Mucosa of descending colon (tissue), 3 donors: ENCODE data around the gene DLAT. TPM values are rescaled to one million over a fixed set of nuclear protein-coding genes. Genes with fewer than 3 reads are reported as not detected.

Experiments used
- ATAC-seq: fragments of 200-7000 bp; cut with Tn5 transposase; one replicate; pipeline ENCODE4 v1.9.1; 2020; ENCODE audit warnings: mild to moderate bottlenecking, moderate library complexity
- DNase-seq, 3 donors: peaks; one replicate each; pipeline ENCODE4 v3.0.0-alpha.2; 2020
- H3K36me3 ChIP-seq: fragments of 200-600 bp; one replicate; pipeline ENCODE4 v1.8.0; 2021; ENCODE audit warnings: low read depth, mild to moderate bottlenecking
- H3K4me1 ChIP-seq: fragments of 200-600 bp; one replicate; pipeline ENCODE4 v1.8.0; 2021; ENCODE audit warnings: low read depth, mild to moderate bottlenecking
- H3K4me3 ChIP-seq: fragments of 200-600 bp; one replicate; pipeline ENCODE4 v1.8.0; 2021; ENCODE audit warnings: mild to moderate bottlenecking
- H3K9me3 ChIP-seq: fragments of 200-600 bp; one replicate; pipeline ENCODE4 v1.8.0; 2021; ENCODE audit warnings: mild to moderate bottlenecking
- CTCF ChIP-seq: fragments of 200-600 bp; IDR thresholded peaks from one replicate; pipeline ENCODE4 v1.8.0; 2022; ENCODE audit warnings: antibody characterized with exemption, mild to moderate bottlenecking
- intact Hi-C, 2 donors: fragments of 100-400 bp; cut with DNase I in 1 of 2; cut with micrococcal nuclease in 1 of 2; formaldehyde crosslinking; loops; one replicate each; pipeline versions ENCODE4 v1.11.0 to v1.11.1; 2022; cut with DNase I, micrococcal nuclease
- total RNA-seq, 3 donors: library from RNA; stranded (reverse); fragmentation: NEBNext Ultra II Directional in 2 of 3; extraction: Animal tissue kit (Norgen Biotek cat#: 25700) in 2 of 3; gene quantifications; one replicate each; pipeline versions ENCODE4 v1.2.1 to v1.2.4, GENCODE V29; 2021 to 2023
- donor health status: DM: no; HTN: no; CAD: no; lungs with moderate emphysema.
- donor health status: DM: no; HTN: no; CAD: no.
- donor health status: DM: no; HTN: yes; CAD: no.

DLAT gene
- total RNA-seq, 3 donors from 2014 or later, result 51.1 to 54.2 (median 51.4) TPM

- H3K36me3 ChIP-seq, result no peaks in the 10 kb centered on the region
- ATAC-seq (no peak), DNase-seq (no peak)
- TF ChIP-seq CTCF, result no peak
- no peaks in the 10 kb centered on the region for H3K4me1 ChIP-seq
- H3K4me3 ChIP-seq, result no peak overlapping the region
- intact Hi-C loops, result no loop called here
- no peaks in the 10 kb centered on the region for H3K9me3 ChIP-seq
Observed at GRCh38 chr11:112096194-112096593, 71.0 kb downstream of the DLAT start.

GRCh38 chr11:112097734-112098528 lies 72.7 kb downstream of the DLAT start:
- Histone ChIP-seq H3K4me1 (no peaks in the 10 kb centered on the region), H3K36me3 (no peaks in the 10 kb centered on the region), H3K4me3 (no peak overlapping the region), H3K9me3 (no peaks in the 10 kb centered on the region)
- DNase-seq (no peak), ATAC-seq (no peak)
- TF ChIP-seq CTCF, result no peak
- intact Hi-C loops, result no loop called here

- ATAC-seq (no peak), DNase-seq (no peak)
- Histone ChIP-seq H3K36me3 (no peaks in the 10 kb centered on the region), H3K9me3 (no peaks in the 10 kb centered on the region), H3K4me3 (no peak overlapping the region), H3K4me1 (no peaks in the 10 kb centered on the region)
- TF ChIP-seq CTCF, result no peak
- intact Hi-C loops, result no loop called here
Observed at GRCh38 chr11:112100462-112100861, 75.3 kb downstream of the DLAT start.

GRCh38 chr11:112103446-112103845 lies 78.2 kb downstream of the DLAT start:
- no peak for DNase-seq
- Histone ChIP-seq H3K36me3 (no peaks in the 10 kb centered on the region), H3K4me3 (no peak overlapping the region), H3K4me1 (no peaks in the 10 kb centered on the region), H3K9me3 (no peaks in the 10 kb centered on the region)
- TF ChIP-seq CTCF, result no peak
- intact Hi-C loops, result no loop called here
- no peak for ATAC-seq

GRCh38 chr11:112106070-112106469 lies 80.9 kb downstream of the DLAT start:
- no peak for TF ChIP-seq CTCF
- intact Hi-C loops, result no loop called here
- H3K36me3 ChIP-seq, result no peaks in the 10 kb centered on the region
- H3K9me3 ChIP-seq, result no peaks in the 10 kb centered on the region
- no peak for ATAC-seq
- no peak overlapping the region for H3K4me3 ChIP-seq
- H3K4me1 ChIP-seq, result no peaks in the 10 kb centered on the region
- DNase-seq, result no peak

Other genes starting within 250 kb of the DLAT start
- gene ALG9, start 153.8 kb upstream of the DLAT start, total RNA-seq, result 10 to 100 TPM; 16.7 to 29.3 (median 21.1) TPM
- 1 to 10 TPM; 1.7 to 2.7 (median 2.3) TPM for gene FDXACB1, start 146.2 kb upstream of the DLAT start, total RNA-seq
- 10 to 100 TPM; 12.2 to 26.4 (median 19.1) TPM for gene CFAP68, start 145.9 kb upstream of the DLAT start, total RNA-seq
- gene CRYAB, start 113.6 kb upstream of the DLAT start, total RNA-seq, result 100 to 1,000 TPM in 1 of 3 donors, 10 to 100 TPM in 2; 13.8 to 331 (median 30.7) TPM
- 1 to 10 TPM in 2 of 3 donors, not detected in 1; 1.4 to 4.8 TPM for gene HSPB2, start 112.7 kb upstream of the DLAT start, total RNA-seq
- gene C11orf52, start 106.5 kb upstream of the DLAT start, total RNA-seq, result 10 to 100 TPM in 1 of 3 donors, 1 to 10 TPM in 2; 3.2 to 12.8 (median 7.7) TPM
- 10 to 100 TPM; 11.1 to 61.8 (median 11.7) TPM for gene DIXDC1, start 88.1 kb upstream of the DLAT start, total RNA-seq
- 1 to 10 TPM in 2 of 3 donors, under 1 TPM in 1; 0.65 to 2.4 (median 1.5) TPM for gene PIH1D2, start 48.6 kb downstream of the DLAT start, total RNA-seq
- 10 to 100 TPM; 14.6 to 17.4 (median 16.2) TPM for gene NKAPD1, start 48.9 kb downstream of the DLAT start, total RNA-seq
- 10 to 100 TPM; 37.9 to 56.5 (median 42.7) TPM for gene TIMM8B, start 61.3 kb downstream of the DLAT start, total RNA-seq
- 100 to 1,000 TPM; 185 to 312 (median 202) TPM for gene SDHD, start 61.5 kb downstream of the DLAT start, total RNA-seq
- gene IL18, start 138.7 kb downstream of the DLAT start, total RNA-seq, result 100 to 1,000 TPM in 1 of 3 donors, 10 to 100 TPM in 2; 69.4 to 114 (median 85.0) TPM
- gene TEX12, start 142.0 kb downstream of the DLAT start, total RNA-seq, result under 1 TPM; 0.52 to 0.80 (median 0.60) TPM
- 1 to 10 TPM; 3.7 to 9.8 (median 7.1) TPM for gene BCO2, start 150.1 kb downstream of the DLAT start, total RNA-seq
- gene PTS, start 201.0 kb downstream of the DLAT start, total RNA-seq, result 10 to 100 TPM; 27.4 to 29.5 (median 27.7) TPM
- not detected for gene PLET1, start 235.5 kb downstream of the DLAT start, total RNA-seq